ENCODE measurements around the gene F10. TPM values are rescaled to one million over a fixed set of nuclear protein-coding genes. Genes with fewer than 3 reads are reported as not detected.

F10 gene
- total RNA-seq, 2 experiments from 2014 or later = not detected

GRCh38 chr13:113095146-113096051, 27.2 kb upstream of the F10 start:
- ChIA-PET POLR2A (no interaction called here), CTCF (ENCODE audit: unreplicated experiment) (no interaction called here)
- Histone ChIP-seq H3K9me2 (ENCODE audit: insufficient read depth, low read length) (no peaks in the 10 kb centered on the region), H3K36me3 (ENCODE audit: insufficient read depth, low read length) (no peaks in the 10 kb centered on the region), H3K27ac (ENCODE audit: low read depth, low read length, poor library complexity, severe bottlenecking) (no peak overlapping the region), H3K4me1 (ENCODE audit: insufficient read depth, low read length, poor library complexity, severe bottlenecking) (no peaks in the 10 kb centered on the region), H3K4me2 (ENCODE audit: low read length) (no peak overlapping the region), H3K4me3 (ENCODE audit: low read depth, low read length, poor library complexity, severe bottlenecking) (no peak overlapping the region), H2AFZ (ENCODE audit: low read length) (no peak overlapping the region), H3K9me3 (ENCODE audit: low read length) (no peaks in the 10 kb centered on the region), H4K20me1 (ENCODE audit: insufficient read depth, low read length) (no peaks in the 10 kb centered on the region), H3K79me2 (ENCODE audit: insufficient read depth, low read depth, low read length) (no peaks in the 10 kb centered on the region)
- no peak for TF ChIP-seq CTCF (conservative IDR thresholded peaks at IDR 0.05; ENCODE audit: low read length)
- no peak for TF ChIP-seq EZH2phosphoT487 (IDR thresholded peaks at IDR 0.05; ENCODE audit: borderline replicate concordance, low read depth, low read length)
- intact Hi-C loops (cut with micrococcal nuclease; ENCODE audit: unreplicated experiment) = no loop called here
- BruUV-seq (replicated peaks) = no TSS peak
- DNase-seq (ENCODE audit: low spot score) = no peak

- no peak overlapping the region for H2AFZ ChIP-seq (ENCODE audit: low read length)
- no peak for DNase-seq (ENCODE audit: low spot score)
- ChIA-PET CTCF (ENCODE audit: unreplicated experiment) (no interaction called here), POLR2A (no interaction called here)
- intact Hi-C loops (cut with micrococcal nuclease; ENCODE audit: unreplicated experiment) = no loop called here
- no peaks in the 10 kb centered on the region for H3K9me2 ChIP-seq (ENCODE audit: insufficient read depth, low read length)
- H3K79me2 ChIP-seq (ENCODE audit: insufficient read depth, low read depth, low read length) = no peaks in the 10 kb centered on the region
- TF ChIP-seq CTCF (conservative IDR thresholded peaks at IDR 0.05; ENCODE audit: low read length) (no peak), EZH2phosphoT487 (IDR thresholded peaks at IDR 0.05; ENCODE audit: borderline replicate concordance, low read depth, low read length) (no peak)
- no peaks in the 10 kb centered on the region for H3K4me1 ChIP-seq (ENCODE audit: insufficient read depth, low read length, poor library complexity, severe bottlenecking)
- H4K20me1 ChIP-seq (ENCODE audit: insufficient read depth, low read length) = no peaks in the 10 kb centered on the region
- no peak overlapping the region for H3K4me2 ChIP-seq (ENCODE audit: low read length)
- no peaks in the 10 kb centered on the region for H3K9me3 ChIP-seq (ENCODE audit: low read length)
- H3K36me3 ChIP-seq (ENCODE audit: insufficient read depth, low read length) = no peaks in the 10 kb centered on the region
- H3K27ac ChIP-seq (ENCODE audit: low read depth, low read length, poor library complexity, severe bottlenecking) = no peak overlapping the region
- BruUV-seq (replicated peaks) = no TSS peak
- no peak overlapping the region for H3K4me3 ChIP-seq (ENCODE audit: low read depth, low read length, poor library complexity, severe bottlenecking)
These were observed 26.4 kb upstream of the F10 start for GRCh38 chr13:113096052-113096744.

All from OCI-LY7 (cell line).